Spinal cord (tissue), 10 donors: Measurements from ENCODE around the gene SLC25A11. TPM values are rescaled to one million over a fixed set of nuclear protein-coding genes. Genes with fewer than 3 reads are reported as not detected.
"Not testable (repeated sequence)": the region's sequence is repeated elsewhere in the genome, so short reads cannot be mapped to it uniquely, and the experiment has no call there.

ENCODE experiments used
- DNase-seq, 6 donors: peaks; one replicate each; pipeline versions ENCODE4 v3.0.0 to v3.0.0-alpha.2; 2013 to 2015; ENCODE audit warnings: low spot score in 6 of 6, low read depth in 4 of 6
- H3K27ac ChIP-seq: one replicate; pipeline ENCODE4 v1.5.1; 2013; ENCODE audit warnings: low read depth, low read length, control low read depth
- H3K27me3 ChIP-seq: one replicate; pipeline ENCODE4 v1.6.1; 2013; ENCODE audit warnings: low read length; ENCODE audit not compliant: control insufficient read depth, insufficient read depth
- H3K36me3 ChIP-seq: one replicate; pipeline ENCODE4 v1.6.1; 2013; ENCODE audit warnings: low read length; ENCODE audit not compliant: control insufficient read depth, insufficient read depth
- H3K4me1 ChIP-seq: one replicate; pipeline ENCODE4 v1.6.1; 2013; ENCODE audit warnings: low read length; ENCODE audit not compliant: control insufficient read depth, insufficient read depth
- H3K4me3 ChIP-seq: one replicate; pipeline ENCODE4 v1.5.1; 2013; ENCODE audit warnings: low read depth, low read length, control low read depth
- H3K9me3 ChIP-seq: one replicate; pipeline ENCODE4 v1.6.1; 2013; ENCODE audit warnings: low read length; ENCODE audit not compliant: control insufficient read depth, insufficient read depth
- WGBS: methylation state at CpG from one replicate; pipeline ENCODE4 v1.1.5; 2013; ENCODE audit warnings: missing lambda C conversion rate; ENCODE audit not compliant: insufficient coverage; 5-methylcytosine and 5-hydroxymethylcytosine counted together
- polyA plus RNA-seq, 2 donors: library from polyadenylated mRNA; unstranded; fragments of 120-200 nt; gene quantifications; one replicate each; pipeline ENCODE4 v1.2.1, GENCODE V29; 2013; ENCODE audit not compliant: insufficient read length in 2 of 2
- total RNA-seq, 2 donors: library from RNA; depleted of rRNA in 1 of 2; stranded (reverse); fragments of 120-200 nt in 1 of 2; fragments of >200 nt in 1 of 2; gene quantifications; one replicate each; pipeline versions ENCODE4 v1.2.3 to v1.2.4, GENCODE V29; 2013 to 2014
- donor health status: healthy.

SLC25A11 gene
- total and polyA plus RNA-seq, 4 donors = 57.2 to 95.2 (median 73.5) TPM

DNA sequence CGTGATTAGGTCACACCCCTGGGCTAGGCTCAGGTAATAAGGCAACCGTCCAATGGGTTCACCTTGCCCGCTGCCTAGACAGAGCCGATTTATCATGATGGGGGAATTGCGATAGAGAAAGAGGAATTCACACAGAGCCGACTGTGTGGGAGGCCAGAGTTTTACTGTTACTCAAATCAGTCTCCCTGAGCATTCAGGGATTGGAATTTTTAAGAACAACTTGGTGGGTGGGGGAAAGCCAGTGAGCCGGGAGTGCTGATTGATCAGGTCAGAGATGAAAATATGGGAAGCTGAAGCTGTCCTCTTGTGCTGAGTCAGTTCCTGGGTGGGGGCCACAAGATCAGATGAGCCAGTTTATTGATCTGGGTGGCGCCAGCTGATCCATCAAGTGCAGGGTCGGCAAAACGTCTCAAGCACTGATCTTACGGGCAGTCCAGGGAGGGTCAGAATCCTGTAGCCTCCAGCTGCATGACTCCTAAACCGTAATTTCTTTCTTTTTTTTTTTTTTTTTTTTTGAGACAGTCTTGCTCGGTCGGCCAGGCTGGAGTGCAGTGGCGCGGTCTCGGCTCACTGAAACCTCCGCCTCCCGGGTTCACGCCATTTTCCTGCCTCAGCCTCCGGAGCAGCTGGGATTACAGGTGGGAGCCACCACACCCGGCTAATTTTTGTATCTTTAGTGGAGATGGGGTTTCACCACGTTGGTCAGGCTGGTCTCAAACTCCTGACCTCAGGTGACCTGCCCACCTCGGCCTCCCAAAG, 13.1 kb downstream of the SLC25A11 start:
- H3K4me3 ChIP-seq, H3K27me3 ChIP-seq, H3K4me1 ChIP-seq, H3K36me3 ChIP-seq, DNase-seq, H3K27ac ChIP-seq, H3K9me3 ChIP-seq: not testable (repeated sequence)
- 91% methylated on average over 22 of the region's 24 CpGs for WGBS

DNA sequence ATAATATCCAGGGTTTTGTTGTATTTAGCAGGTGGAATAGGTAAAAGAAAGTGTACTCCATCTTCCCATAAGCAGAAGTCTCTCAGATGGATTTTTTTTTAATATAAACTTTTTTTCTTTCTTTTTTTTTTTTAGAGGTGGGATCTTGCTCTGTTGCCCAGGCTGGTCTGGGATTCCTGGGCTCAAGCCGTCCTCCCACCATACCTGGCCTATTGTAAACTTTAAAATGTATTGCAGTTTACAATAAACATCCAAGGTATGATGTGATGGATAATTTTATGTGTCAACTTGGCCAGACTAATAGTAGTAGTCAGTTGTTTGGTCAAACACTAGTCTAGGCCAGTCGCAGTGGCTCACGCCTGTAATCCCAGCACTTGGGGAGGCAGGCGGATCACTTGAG, 18.5 kb downstream of the SLC25A11 start:
- Histone ChIP-seq H3K9me3 (no peaks in the 10 kb centered on the region), H3K27me3 (no peaks in the 10 kb centered on the region), H3K4me1 (no peaks in the 10 kb centered on the region), H3K27ac (no peak overlapping the region), H3K36me3 (no peaks in the 10 kb centered on the region), H3K4me3 (no peak overlapping the region)
- DNase-seq = no peak
- WGBS = no CpG with 5 or more reads among the region's 4 CpGs

DNA sequence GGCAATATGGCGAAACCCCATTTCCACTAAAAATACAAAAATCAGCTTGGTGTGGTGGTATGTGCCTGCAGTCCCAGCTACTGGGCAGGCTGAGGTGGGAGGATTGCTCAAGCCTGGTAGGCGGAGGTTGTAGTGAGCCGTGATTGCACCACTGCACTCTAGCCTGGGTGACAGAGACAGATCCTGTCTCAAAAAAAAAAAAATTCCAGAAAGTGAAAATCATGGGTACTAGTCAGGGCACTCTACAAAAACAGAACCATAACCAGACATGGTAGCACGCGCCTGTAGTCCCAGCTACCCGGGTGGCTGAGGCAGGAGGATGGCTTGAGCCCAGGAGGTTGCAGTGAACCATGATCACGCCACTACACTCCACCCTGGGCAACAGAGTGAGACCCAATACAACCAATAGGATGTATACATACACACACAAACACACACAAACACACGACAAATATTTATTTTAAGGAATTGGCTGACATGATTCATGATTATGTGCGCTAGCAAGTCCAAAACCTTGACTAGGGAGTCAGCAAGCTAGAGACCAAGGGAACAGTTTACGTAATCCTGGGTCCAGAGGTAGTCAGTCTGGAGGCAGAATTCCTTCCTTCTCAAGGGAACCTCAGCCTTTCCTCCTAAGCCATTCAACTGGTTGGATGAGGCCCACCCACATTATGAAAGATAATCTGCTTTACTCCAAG, 19.3 kb downstream of the SLC25A11 start:
- Histone ChIP-seq H3K36me3 (no peaks in the 10 kb centered on the region), H3K4me3 (no peak overlapping the region), H3K27me3 (no peaks in the 10 kb centered on the region), H3K27ac (no peak overlapping the region), H3K9me3 (no peaks in the 10 kb centered on the region), H3K4me1 (no peaks in the 10 kb centered on the region)
- 90% methylated on average over 2 of the region's 10 CpGs for WGBS
- no peak for DNase-seq

DNA sequence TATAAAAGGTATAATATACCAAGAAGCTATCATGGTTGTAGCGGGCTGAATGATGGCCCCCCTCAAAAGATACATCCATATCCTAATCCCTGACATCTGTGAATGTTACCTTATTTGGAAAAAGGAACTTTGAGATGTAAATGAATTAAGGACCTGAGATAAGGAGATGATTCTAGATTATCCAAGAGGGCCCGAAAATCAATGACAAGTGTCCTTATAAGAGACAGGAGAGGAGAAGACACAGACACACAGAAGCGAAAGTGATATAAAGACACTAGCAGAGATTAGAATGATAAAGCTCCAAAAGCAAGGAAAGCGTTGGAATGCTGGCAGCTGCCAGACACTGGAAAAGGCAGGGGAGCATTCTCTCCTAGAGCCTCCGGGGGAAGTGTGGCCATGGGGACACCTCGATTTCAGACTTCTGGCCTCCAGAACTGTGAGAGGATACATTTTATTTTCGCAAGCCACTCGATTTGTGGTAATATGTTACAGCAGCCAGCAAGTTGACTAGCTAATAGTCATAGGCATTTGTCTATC, 20.3 kb downstream of the SLC25A11 start:
- no peaks in the 10 kb centered on the region for H3K9me3 ChIP-seq
- H3K27ac ChIP-seq = no peak overlapping the region
- no peaks in the 10 kb centered on the region for H3K4me1 ChIP-seq
- WGBS = 65% methylated on average over 4 of the region's 8 CpGs
- no peaks in the 10 kb centered on the region for H3K36me3 ChIP-seq
- DNase-seq = no peak
- no peak overlapping the region for H3K4me3 ChIP-seq
- H3K27me3 ChIP-seq = no peaks in the 10 kb centered on the region

DNA sequence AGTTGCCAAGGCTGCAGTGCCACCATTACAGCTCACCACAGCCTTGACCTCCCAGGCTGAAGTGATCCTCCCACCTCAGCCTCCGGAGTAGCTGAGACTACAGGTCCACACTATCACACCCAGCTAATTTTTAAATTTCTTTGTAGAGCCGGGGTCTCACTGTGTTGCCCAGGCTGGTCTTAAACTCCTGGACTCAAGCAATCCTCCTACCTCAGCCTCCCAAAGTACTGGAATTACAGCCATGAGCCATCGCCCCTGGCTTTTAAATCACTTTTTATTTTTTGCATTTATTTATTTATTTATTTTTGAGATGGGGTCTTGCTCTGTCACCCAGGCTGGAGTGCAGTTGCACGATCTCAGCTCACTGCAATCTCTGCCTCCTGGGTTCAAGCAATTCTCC, 25.3 kb downstream of the SLC25A11 start:
- H3K36me3 ChIP-seq, H3K27me3 ChIP-seq, H3K27ac ChIP-seq, H3K4me1 ChIP-seq, H3K9me3 ChIP-seq, DNase-seq, H3K4me3 ChIP-seq: not testable (repeated sequence)
- 97% methylated on average over 3 of the region's 4 CpGs for WGBS

DNA sequence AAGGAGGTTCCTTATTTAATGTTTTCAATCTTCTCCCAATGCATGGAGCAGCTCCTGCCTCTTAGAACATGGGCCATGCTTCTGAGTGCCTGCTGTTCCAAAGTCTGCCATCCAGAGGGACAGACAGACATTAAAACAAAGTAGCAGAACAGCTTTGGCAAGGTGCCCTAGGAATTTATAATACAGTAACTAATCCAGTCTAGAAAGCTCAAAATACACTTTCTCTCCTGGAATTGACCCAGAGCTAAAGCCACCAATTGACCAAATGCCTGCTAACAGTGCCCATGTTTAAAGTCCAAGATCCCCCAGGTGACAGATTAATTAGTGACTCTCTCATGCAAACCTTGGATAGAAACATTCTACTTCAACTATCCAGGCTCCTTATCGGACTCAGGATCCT, 25.9 kb downstream of the SLC25A11 start:
- Histone ChIP-seq H3K4me1 (peaks cover 8% of the 10 kb centered on the region), H3K27ac (no peak overlapping the region), H3K9me3 (no peaks in the 10 kb centered on the region), H3K27me3 (no peaks in the 10 kb centered on the region), H3K4me3 (no peak overlapping the region), H3K36me3 (no peaks in the 10 kb centered on the region)
- no peak for DNase-seq
- WGBS = no CpG with 5 or more reads among the region's 1 CpG

DNA sequence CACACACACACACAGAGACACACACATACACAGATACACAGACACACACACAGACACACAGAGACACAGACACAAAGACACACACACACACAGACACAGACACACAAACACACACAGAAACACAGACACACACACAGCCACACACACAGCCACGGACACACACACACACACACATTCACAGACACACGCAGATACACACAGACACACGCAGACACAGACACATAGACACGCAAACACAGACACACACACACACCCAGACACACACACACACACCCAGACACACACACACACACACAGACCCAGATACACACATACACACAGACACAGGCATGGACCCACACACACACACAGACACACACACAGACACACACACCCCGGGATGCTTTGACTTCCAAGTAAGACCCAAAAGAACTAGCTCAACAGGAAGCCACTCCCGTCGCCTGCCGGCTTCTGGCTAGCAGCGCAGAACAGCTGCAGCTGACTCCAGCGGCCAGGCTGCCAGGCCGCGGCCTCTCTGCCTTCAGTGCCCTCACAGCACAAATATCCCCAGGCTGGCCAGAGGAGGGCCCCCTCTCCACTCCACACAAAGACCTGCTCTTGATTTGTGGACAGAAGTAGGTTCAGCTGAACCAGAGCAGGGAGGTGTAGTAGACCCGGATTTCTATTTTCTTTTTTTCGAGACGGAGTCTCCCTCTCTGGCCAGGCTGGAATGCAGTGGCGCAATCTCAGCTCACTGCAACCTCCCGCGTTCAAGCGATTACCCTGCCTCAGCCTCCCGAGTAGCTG, 30.9 kb downstream of the SLC25A11 start:
- no peaks in the 10 kb centered on the region for H3K9me3 ChIP-seq
- 29% methylated on average over 12 of the region's 20 CpGs for WGBS
- H3K4me3 ChIP-seq = no peak overlapping the region
- no peaks in the 10 kb centered on the region for H3K36me3 ChIP-seq
- peaks cover 16% of the 10 kb centered on the region for H3K4me1 ChIP-seq
- peak in 4 of 6 donors; percentile 40 to 86 (median 69) for DNase-seq
- peaks cover 2% of the 10 kb centered on the region for H3K27me3 ChIP-seq
- peak overlapping the region; percentile 16 for H3K27ac ChIP-seq

DNA sequence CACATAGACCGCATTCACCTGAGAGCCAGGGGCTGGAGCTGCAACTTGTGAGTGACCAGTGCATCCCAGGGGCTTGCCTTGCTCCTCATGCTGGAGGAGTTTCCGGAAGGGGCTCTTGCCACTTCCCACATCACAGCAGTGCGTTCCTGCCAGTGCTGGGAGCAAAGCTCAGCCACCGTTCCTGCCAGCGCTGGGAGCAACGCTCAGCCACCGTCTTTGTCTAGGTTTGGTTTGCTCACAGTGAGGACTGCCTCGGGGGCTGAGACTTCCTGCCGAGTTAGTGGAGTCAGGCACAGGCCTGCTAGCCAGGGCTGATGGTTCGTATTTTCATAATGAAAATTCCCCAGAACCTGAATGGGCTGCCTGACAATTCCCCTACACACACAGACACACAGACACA, 31.5 kb downstream of the SLC25A11 start:
- Histone ChIP-seq H3K27me3 (peaks cover 2% of the 10 kb centered on the region), H3K36me3 (no peaks in the 10 kb centered on the region), H3K9me3 (no peaks in the 10 kb centered on the region), H3K27ac (no peak overlapping the region), H3K4me3 (no peak overlapping the region), H3K4me1 (peaks cover 18% of the 10 kb centered on the region)
- peak in 2 of 6 donors; percentile 27 to 36 for DNase-seq
- 31% methylated on average over 9 of the region's 10 CpGs for WGBS

DNA sequence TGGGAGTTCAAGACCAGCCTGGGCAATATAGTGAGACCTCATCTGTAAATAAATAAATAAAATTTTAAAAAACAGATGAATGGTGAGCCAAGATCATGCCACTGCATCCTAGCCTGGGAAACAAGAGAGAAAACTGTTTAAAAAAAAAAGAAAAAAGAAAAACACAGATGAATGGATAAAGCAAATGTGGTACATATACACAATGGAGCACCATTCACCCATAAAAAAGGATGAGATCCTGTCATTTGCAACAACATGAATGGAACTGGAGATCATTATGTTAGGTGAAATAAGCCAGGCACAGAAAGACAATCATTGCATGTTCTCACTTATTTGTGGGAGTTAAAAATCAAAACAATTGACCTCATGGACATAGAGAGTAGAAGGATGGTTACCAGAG, 33.2 kb downstream of the SLC25A11 start:
- peaks cover 34% of the 10 kb centered on the region for H3K4me1 ChIP-seq
- not testable (repeated sequence) for H3K27me3 ChIP-seq, H3K36me3 ChIP-seq, H3K27ac ChIP-seq, DNase-seq, H3K4me3 ChIP-seq, H3K9me3 ChIP-seq
